ENCODE data around the gene ATXN7L1. TPM values are rescaled to one million over a fixed set of nuclear protein-coding genes. Genes with fewer than 3 reads are reported as not detected.

The ATXN7L1 gene
- total RNA-seq, 2 experiments from 2014 or later: 0.59 TPM; not detected in 1

- POLR2A ChIA-PET: no interaction called here
- no peak for DNase-seq (ENCODE audit: low spot score)
- Histone ChIP-seq H3K9me3 (ENCODE audit: low read length) (0 out of 2 replicates have a peak, but pooled peaks cover 5% of the 10 kb centered on the region), H4K20me1 (ENCODE audit: insufficient read depth, low read length) (no peaks in the 10 kb centered on the region), H3K4me2 (ENCODE audit: low read length) (no peak overlapping the region), H3K9me2 (ENCODE audit: insufficient read depth, low read length) (no peaks in the 10 kb centered on the region), H3K79me2 (ENCODE audit: insufficient read depth, low read depth, low read length) (no peaks in the 10 kb centered on the region), H3K27ac (ENCODE audit: low read depth, low read length, poor library complexity, severe bottlenecking) (no peak overlapping the region), H2AFZ (ENCODE audit: low read length) (no peak overlapping the region), H3K36me3 (ENCODE audit: insufficient read depth, low read length) (no peaks in the 10 kb centered on the region), H3K4me3 (ENCODE audit: low read depth, low read length, poor library complexity, severe bottlenecking) (no peak overlapping the region), H3K4me1 (ENCODE audit: insufficient read depth, low read length, poor library complexity, severe bottlenecking) (no peaks in the 10 kb centered on the region)
- BruUV-seq (replicated peaks): no TSS peak
- CTCF ChIA-PET (ENCODE audit: unreplicated experiment): interaction anchor here (1.4 kb wide), 1 partner anchor 250 kb away, joined by 3 read pairs; no protein-coding TSS in a partner anchor
- no peak for TF ChIP-seq CTCF (conservative IDR thresholded peaks at IDR 0.05; ENCODE audit: low read length)
- no peak for TF ChIP-seq EZH2phosphoT487 (IDR thresholded peaks at IDR 0.05; ENCODE audit: borderline replicate concordance, low read depth, low read length)
- intact Hi-C loops (cut with micrococcal nuclease; ENCODE audit: unreplicated experiment): no loop called here
These were observed 30.3 kb upstream of the ATXN7L1 start for GRCh38 chr7:105906695-105907094.

GRCh38 chr7:105905910-105906568 is 29.6 kb upstream of the ATXN7L1 start:
- ChIA-PET CTCF (ENCODE audit: unreplicated experiment) (interaction anchor here (1.4 kb wide), 1 partner anchor 249 kb away, joined by 3 read pairs; no protein-coding TSS in a partner anchor), POLR2A (interaction anchor here (0.7 to 1.7 kb wide), 2 partner anchors 9 to 32 kb away, joined by 3 to 4 read pairs; no protein-coding TSS in a partner anchor)
- Histone ChIP-seq H3K27ac (ENCODE audit: low read depth, low read length, poor library complexity, severe bottlenecking) (no peak overlapping the region), H3K79me2 (ENCODE audit: insufficient read depth, low read depth, low read length) (no peaks in the 10 kb centered on the region), H3K9me2 (ENCODE audit: insufficient read depth, low read length) (no peaks in the 10 kb centered on the region), H4K20me1 (ENCODE audit: insufficient read depth, low read length) (no peaks in the 10 kb centered on the region), H3K9me3 (ENCODE audit: low read length) (0 out of 2 replicates have a peak, but pooled peaks cover 3% of the 10 kb centered on the region), H2AFZ (ENCODE audit: low read length) (no peak overlapping the region), H3K4me2 (ENCODE audit: low read length) (no peak overlapping the region), H3K36me3 (ENCODE audit: insufficient read depth, low read length) (no peaks in the 10 kb centered on the region), H3K4me3 (ENCODE audit: low read depth, low read length, poor library complexity, severe bottlenecking) (no peak overlapping the region), H3K4me1 (ENCODE audit: insufficient read depth, low read length, poor library complexity, severe bottlenecking) (no peaks in the 10 kb centered on the region)
- intact Hi-C loops (cut with micrococcal nuclease; ENCODE audit: unreplicated experiment): no loop called here
- no TSS peak for BruUV-seq (replicated peaks)
- TF ChIP-seq CTCF (conservative IDR thresholded peaks at IDR 0.05; ENCODE audit: low read length): no peak
- TF ChIP-seq EZH2phosphoT487 (IDR thresholded peaks at IDR 0.05; ENCODE audit: borderline replicate concordance, low read depth, low read length): no peak
- DNase-seq (ENCODE audit: low spot score): no peak

Data from OCI-LY7 (cell line).